Vagina (tissue), 2 donors: ENCODE results near the gene NLRP3.

Experiments
- POLR2A ChIP-seq, 2 donors: fragments of 450-650 bp; IDR thresholded peaks; one replicate each; pipeline ENCODE4 v1.6.1; 2017; ENCODE audit warnings: antibody characterized with exemption in 2 of 2, mild to moderate bottlenecking in 2 of 2, moderate library complexity in 2 of 2
- POLR2AphosphoS5 ChIP-seq, 2 donors: sonication (generic); formaldehyde crosslinking; IDR thresholded peaks; one replicate each; pipeline ENCODE4 v1.9.0; 2017; ENCODE audit warnings: antibody characterized with exemption in 2 of 2, mild to moderate bottlenecking in 2 of 2, low read depth in 1 of 2; ENCODE audit not compliant: insufficient read depth in 1 of 2
- TF ChIP-seq, protein P1 (sequence below), 3 experiments: fragments of 450-650 bp in 2 of 3; fragments of 200-600 bp in 1 of 3; sonication (generic) in 1 of 3; IDR thresholded peaks; one replicate each; pipeline ENCODE4 v1.5.1; 2017 to 2019; ENCODE audit warnings: antibody characterized with exemption in 3 of 3, mild to moderate bottlenecking in 2 of 3, moderate library complexity in 2 of 3

- TF ChIP-seq POLR2AphosphoS5 (IDR thresholded peaks at IDR 0.05; ENCODE audit: insufficient read depth in 1 of 2, low read depth in 1 of 2) (no peak), POLR2A (IDR thresholded peaks at IDR 0.05) (no peak)
- TF ChIP-seq, protein P1, sequence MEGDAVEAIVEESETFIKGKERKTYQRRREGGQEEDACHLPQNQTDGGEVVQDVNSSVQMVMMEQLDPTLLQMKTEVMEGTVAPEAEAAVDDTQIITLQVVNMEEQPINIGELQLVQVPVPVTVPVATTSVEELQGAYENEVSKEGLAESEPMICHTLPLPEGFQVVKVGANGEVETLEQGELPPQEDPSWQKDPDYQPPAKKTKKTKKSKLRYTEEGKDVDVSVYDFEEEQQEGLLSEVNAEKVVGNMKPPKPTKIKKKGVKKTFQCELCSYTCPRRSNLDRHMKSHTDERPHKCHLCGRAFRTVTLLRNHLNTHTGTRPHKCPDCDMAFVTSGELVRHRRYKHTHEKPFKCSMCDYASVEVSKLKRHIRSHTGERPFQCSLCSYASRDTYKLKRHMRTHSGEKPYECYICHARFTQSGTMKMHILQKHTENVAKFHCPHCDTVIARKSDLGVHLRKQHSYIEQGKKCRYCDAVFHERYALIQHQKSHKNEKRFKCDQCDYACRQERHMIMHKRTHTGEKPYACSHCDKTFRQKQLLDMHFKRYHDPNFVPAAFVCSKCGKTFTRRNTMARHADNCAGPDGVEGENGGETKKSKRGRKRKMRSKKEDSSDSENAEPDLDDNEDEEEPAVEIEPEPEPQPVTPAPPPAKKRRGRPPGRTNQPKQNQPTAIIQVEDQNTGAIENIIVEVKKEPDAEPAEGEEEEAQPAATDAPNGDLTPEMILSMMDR (IDR thresholded peaks at IDR 0.05) = no peak
Measured at GRCh38 chr1:247448107-247448791, 32.3 kb downstream of the NLRP3 start.
